Stimulated activated CD4-positive, alpha-beta T cell treated with anti-CD3 and anti-CD28 coated beads, Interleukin-12 subunit alpha, Interleukin-12 subunit beta, amount 100 ng/mL, for 24 hours (primary cell): ENCODE measurements around the gene OVCH2.
A peak's percentile ranks its signal among the peaks of the same experiment; 100 is the strongest.
"Not testable (repeated sequence)": the region's sequence is repeated elsewhere in the genome, so short reads cannot be mapped to it uniquely, and the experiment has no call there.

Experiments
- DNase-seq, 2 experiments: peaks; one replicate each; pipeline ENCODE4 v3.0.0-alpha.2; 2020; ENCODE audit warnings: low read depth in 2 of 2

The OVCH2 gene

DNA sequence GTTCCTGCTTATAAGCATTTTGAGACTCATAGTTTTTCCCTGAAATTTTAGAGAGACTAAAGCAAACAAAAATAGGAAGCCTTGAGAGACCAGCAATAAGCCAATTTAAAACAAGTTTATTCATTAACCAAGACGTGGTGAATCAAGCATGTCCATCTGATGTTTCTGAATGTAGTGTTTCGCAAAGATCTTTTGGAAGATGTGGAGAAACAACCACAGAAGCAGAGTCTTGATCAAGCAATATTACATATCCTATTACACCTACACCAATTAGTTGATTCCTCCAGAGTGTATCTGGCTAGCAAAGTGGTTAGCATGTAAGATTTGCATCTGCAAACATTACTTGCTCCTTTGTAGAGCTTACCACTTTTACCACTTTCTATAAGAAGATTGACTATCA lies at the start of gene OVCH2:
TSS of gene OVCH2 (minus strand) at position 101 of the 400 bp plus-strand sequence. CDS start at position 18, 83 bp downstream.
- DNase-seq = no peak

DNA sequence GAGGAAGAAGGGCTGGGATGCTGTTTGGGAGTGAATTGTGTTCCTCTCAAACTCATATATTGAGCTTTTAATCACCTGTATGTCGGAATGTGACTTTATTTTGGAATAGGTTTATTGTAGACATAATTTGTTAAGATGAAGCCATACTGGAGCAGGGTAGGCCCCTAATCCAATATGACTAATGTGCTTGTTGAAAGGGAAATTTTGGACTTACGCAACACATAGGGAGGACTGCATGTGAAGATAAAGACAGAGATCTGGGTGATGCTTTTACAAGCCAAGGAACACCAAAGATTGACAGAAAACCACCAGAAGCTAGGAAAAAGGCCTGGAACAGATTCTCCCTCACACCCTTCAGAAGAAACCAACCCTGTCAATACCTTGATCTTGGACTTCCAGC lies 43.2 kb upstream of the OVCH2 start:
- no peak for DNase-seq

GRCh38 chr11:7734767-7735166 lies 28.5 kb upstream of the OVCH2 start:
- not testable (repeated sequence) for DNase-seq

DNA sequence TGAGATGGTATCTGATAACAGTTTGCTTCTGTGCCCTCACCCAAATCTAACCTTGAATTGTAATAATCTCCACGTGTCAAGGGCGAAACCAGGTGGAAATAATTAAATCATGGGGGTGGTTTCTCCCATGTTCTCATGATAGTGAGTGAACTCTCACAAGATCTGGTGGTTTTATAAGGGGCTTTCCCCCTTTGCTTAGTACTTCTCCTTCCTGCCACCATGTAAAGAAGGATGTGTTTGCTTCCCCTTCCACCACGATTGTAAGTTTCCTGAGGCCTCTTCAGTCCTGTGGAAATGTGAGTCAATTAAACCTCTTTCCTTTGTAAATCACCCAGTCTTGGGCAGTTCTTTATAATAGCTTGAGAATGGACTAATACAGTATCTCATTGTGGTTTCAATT lies 8.5 kb upstream of the OVCH2 start:
- no peak for DNase-seq

- no peak for DNase-seq
Observed at GRCh38 chr11:7703740-7704139, 2.5 kb downstream of the OVCH2 start.

DNA sequence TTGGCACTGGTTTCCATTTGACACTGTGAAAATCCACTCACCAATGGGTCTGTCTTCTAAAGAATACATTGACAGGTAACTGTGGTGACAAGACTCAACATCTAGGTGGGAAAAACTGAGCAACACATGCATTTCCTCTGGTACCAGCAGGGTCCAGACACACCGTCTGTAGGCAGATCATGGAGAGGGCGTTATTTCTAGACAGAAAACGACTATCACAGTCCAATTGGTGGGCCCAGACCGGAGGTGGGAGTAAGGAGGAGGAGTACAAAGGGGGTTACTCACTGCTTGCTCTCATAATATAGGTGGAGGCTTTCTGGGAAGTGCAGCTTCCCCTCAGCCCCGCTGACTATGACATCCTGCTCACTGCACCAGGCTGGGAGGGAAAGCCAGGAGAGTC lies 9.9 kb downstream of the OVCH2 start:
- no peak for DNase-seq

- no peak for DNase-seq
Observed at GRCh38 chr11:7694235-7694634, 12.0 kb downstream of the OVCH2 start.

- no peak for DNase-seq
Observed at GRCh38 chr11:7692426-7692825, 13.9 kb downstream of the OVCH2 start.

DNA sequence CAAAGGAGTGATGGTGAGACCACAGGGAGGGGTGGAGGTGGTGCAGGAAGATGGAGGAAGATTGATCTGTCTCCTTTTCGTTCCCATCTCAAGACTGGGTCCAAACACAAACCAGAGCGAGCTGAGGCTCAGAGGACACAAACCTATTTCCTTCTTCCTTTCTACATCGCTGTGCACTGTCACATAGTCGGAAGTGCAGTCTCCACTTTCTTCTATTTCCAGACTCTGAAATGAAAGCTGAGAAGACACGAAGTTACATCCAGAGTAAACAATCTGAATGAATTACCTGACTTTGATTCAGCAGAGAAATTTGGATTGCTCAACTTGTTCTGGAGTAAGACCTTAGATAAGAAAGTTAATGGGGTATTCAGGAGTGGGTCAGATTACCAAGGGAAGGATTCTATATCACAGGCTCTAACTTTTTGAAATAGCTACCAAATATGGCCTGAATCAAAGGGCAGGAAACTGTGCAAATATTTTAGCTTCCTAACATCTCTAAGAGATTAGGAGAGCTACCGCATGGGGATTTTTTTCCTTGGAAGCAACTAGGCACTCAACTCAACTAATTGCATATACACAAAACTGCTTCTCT lies 14.4 kb downstream of the OVCH2 start:
- DNase-seq = no peak

DNA sequence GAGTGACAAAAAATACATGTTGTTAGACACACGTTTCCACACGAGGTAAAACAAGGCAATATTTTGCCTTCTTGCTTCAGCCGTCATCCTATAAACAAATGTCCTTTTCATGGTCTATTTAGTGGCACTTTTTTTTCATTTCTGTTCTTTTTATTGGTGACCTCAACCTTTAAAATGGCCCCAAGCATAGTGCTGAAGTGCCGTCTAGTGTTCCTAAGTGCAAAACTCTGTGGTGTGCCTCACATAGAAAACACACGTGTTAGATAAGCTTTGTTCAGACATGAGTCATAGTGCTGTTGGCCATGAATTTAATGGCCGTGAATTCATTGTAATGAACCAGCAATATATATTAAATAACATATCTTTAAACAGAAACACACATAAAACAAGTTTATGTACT lies 15.6 kb downstream of the OVCH2 start:
- no peak for DNase-seq

DNA sequence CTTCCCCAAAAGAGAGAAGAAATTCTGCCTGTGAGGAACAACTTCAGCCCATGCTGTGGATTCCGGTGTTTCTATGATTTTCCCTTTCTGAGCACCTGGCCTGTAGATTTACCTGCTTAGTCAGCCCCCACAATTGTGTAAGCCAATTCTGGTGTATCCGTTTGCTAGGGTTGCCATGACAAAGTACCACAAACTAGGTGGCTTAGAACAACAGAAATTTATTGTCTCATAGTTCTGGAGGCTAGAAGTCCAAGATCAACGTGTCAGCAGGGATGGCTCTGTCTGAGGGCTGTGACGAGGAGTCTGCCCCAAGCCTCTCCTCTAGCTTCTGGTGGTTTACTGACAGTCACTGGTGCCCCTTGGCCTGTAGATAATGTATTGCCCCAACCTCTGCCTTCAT lies 17.0 kb downstream of the OVCH2 start:
- DNase-seq = no peak

GRCh38 chr11:7688238-7688826 lies 17.9 kb downstream of the OVCH2 start:
- no peak for DNase-seq

- no peak for DNase-seq
Observed at GRCh38 chr11:7687386-7687785, 18.9 kb downstream of the OVCH2 start.

GRCh38 chr11:7686761-7687160 lies 19.5 kb downstream of the OVCH2 start:
- no peak for DNase-seq

- DNase-seq = no peak
Observed at GRCh38 chr11:7683571-7683970, 22.7 kb downstream of the OVCH2 start.

DNA sequence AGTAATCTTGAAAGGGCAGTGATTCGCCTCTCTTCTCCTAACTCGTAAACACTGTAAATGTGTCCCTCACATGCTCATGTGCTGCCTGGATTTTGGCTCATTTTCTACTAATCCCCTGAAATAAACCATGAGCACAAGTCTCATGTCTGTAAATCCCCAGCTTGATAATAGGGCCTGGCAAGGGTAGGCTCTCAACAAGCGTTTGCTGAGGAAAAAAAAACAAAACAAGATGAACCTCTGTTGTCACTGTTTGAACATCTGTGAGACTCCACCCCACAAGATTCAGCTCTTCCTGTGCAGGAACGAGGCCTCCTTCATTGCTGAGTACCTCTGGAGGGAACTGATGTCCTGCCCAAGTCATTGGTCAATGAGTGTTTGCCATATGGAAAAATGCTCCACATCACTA lies 28.5 kb downstream of the OVCH2 start:
- DNase-seq = no peak

- DNase-seq = no peak
Observed at GRCh38 chr11:7677071-7677470, 29.2 kb downstream of the OVCH2 start.

DNA sequence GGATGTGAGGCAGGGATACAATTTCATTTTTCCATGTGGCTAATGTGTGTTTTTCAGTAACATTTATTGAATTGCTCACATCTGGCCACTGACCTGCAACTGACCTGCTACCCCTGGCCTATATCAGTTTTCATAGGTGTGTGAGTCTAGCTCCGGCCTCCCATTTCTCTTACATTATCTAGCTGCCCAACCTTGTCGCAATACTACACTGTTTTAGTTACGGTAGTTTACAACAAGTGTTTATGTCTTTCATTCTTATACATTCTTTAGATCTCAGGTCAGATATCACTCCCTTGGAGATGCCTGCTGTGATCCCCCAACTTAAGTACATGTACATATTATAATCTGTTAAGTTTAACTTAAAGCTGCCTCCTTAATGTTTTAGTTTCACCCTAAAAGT lies 30.6 kb downstream of the OVCH2 start:
- DNase-seq = no peak

DNA sequence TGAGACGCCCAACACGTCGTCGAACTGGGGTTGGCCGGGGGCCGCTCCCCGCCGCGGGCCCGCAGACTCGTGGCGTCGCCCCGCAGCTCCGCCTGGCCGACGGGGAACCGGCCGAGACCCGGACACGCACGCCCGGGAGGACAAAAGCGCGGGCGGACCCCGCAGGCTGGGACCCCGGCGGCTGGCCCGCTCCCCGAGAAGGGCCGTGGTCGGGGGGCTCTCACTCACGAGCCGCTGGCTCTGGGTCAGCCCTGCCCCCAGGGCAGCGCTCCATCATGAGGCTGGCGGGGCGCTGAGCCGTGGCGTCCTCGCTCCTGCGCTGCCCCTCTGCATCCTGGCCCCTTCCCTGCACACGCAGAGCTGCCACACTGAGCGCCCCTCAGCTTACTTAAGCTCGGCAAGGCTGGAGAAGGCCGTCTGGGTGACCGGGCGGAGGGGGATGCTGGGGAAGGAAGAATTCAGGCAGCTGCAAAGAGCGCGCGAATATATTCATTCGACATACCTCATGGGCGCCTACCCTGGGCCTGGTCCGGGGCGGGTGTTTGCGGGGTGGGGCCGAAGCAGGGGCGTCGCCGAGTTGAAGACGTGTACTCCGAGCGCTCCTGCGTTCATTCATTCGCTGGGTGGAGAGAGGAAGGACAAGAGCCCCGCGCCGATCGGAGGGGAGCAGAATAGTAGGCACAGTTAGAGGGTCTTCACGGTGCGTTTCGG lies 32.4 kb downstream of the OVCH2 start:
- peak in 1 of 2 experiments; percentile 15 for DNase-seq

GRCh38 chr11:7672960-7673723 lies 33.1 kb downstream of the OVCH2 start, which contains the start of gene CYB5R2:
Gene CYB5R2, minus strand, starts transcription at chr11:7673500. Its CDS starts 675 bp downstream, at chr11:7672825.
- peak in 1 of 2 experiments; percentile 16 for DNase-seq

DNA sequence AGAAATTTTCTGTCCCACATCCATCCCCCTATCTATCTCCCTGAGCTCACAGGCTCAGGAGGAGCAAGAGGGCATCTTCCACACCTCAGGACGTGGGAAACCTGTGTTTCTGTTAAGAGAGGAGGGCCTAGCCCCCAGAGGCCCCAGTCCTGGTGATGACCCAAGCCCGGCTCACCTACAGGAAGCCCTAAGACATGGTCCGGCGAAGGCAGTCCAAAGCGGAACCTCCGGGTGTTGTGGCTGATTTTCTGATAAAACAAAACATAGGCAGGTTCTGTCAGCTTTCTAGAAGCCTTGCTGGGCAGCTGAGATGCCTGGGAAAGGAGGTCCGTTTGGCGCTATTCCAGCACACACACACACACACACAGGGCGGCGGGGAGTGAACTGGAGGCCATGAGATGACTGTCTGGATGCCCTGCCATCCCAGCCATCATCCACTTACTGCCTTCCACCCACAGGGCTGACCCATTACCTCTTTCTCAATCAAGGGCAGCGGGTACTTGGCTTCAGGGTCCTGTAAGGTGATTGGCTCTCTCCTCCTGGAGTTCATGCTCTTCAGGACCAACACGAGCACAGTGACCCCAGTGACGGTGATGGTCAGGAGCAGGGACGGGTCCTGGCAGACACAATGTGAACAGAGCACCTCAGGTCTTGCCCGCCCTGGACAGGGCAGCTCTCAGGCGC lies 33.9 kb downstream of the OVCH2 start:
- DNase-seq = no peak
